ENCODE measurements around the gene C19orf38.

Gene C19orf38

DNA sequence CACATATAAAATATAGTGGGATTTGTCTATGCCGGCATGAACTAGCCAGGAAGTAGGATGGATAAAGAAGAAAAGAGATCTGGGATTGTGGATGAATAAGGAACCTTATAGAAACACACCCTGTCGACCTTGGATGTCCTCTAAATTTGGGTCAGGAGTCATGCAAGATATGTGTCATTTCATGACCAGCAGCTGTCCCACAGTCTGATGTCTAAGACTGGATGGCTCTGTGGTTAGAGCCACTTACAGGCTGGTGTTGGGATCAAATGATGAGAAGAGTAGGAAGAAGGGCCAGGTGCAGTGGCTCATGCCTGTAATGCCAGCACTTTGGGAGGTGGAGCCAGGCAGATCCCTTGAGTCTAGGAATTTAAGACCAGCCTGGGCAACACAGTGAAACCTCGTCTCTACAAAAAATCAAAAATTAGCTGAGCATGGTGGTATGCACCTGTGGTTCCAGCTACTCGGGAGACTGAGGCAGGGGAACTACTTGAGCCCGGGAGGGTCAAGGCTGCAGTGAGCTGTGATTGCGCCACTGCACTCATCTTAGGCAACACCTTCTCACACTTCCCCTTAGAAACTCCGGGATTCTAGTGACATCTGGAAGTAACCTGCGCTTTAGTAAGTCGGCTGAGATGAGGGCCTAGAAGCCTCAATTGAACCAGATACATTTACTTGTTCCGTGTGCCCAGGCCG is 43.0 kb upstream of the C19orf38 start:
- no peak for ATAC-seq
- TF ChIP-seq ESRRG (CRISPR knock-in tag; IDR thresholded peaks at IDR 0.05) (no peak), OSR1 (CRISPR knock-in tag; IDR thresholded peaks at IDR 0.05) (no peak)

DNA sequence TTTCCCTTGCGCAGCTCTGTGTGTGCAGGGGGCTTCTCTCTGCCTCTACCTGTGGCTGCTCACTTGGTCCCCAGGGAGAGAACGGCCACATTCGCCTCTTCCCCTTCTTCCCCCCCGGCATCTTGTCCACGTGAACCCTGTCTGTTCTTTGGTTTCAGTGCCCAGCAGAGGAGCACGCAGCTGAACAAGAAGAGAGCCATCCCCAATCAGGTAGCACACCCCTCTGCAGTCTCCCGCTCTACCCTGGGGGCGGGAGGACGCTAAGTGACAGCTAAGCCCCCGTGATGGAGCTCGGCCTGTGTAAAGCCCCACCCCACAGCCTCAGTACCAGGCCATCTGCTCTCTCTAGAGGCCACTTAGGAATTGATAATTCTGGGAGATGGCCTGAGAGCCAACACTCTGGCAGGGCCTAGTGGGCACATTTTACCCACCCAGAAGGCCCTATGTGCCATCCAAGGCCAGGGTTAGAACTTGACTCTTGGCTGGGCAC is 42.4 kb upstream of the C19orf38 start:
- ATAC-seq, result no peak
- TF ChIP-seq CSDC2 (CRISPR knock-in tag; IDR thresholded peaks at IDR 0.05) (no peak), ISL1 (CRISPR knock-in tag; IDR thresholded peaks at IDR 0.05) (no peak), TCF4 (CRISPR knock-in tag; IDR thresholded peaks at IDR 0.05; ENCODE audit: borderline replicate concordance) (no peak), ZNF8 (CRISPR knock-in tag; IDR thresholded peaks at IDR 0.05) (no peak), ESRRG (CRISPR knock-in tag; IDR thresholded peaks at IDR 0.05) (no peak), ARNTL (CRISPR knock-in tag; IDR thresholded peaks at IDR 0.05; ENCODE audit: borderline replicate concordance, low read depth) (no peak), ZNF565 (CRISPR knock-in tag; conservative IDR thresholded peaks at IDR 0.05; ENCODE audit: low read depth) (no peak), BACH2 (CRISPR knock-in tag; IDR thresholded peaks at IDR 0.05; ENCODE audit: borderline replicate concordance) (no peak)

- ATAC-seq, result no peak
- TF ChIP-seq ZFP3 (CRISPR knock-in tag; IDR thresholded peaks at IDR 0.05) (no peak), RARB (CRISPR knock-in tag; IDR thresholded peaks at IDR 0.05) (no peak), ESRRG (CRISPR knock-in tag; IDR thresholded peaks at IDR 0.05) (no peak), TCF4 (CRISPR knock-in tag; IDR thresholded peaks at IDR 0.05; ENCODE audit: borderline replicate concordance) (no peak), ZNF70 (CRISPR knock-in tag; IDR thresholded peaks at IDR 0.05) (no peak), TOX (CRISPR knock-in tag; IDR thresholded peaks at IDR 0.05; ENCODE audit: borderline replicate concordance) (no peak), SNAI2 (CRISPR knock-in tag; IDR thresholded peaks at IDR 0.05) (no peak)
Measured at GRCh38 chr19:10808937-10809649, 39.1 kb upstream of the C19orf38 start.

- TF ChIP-seq, protein P1, sequence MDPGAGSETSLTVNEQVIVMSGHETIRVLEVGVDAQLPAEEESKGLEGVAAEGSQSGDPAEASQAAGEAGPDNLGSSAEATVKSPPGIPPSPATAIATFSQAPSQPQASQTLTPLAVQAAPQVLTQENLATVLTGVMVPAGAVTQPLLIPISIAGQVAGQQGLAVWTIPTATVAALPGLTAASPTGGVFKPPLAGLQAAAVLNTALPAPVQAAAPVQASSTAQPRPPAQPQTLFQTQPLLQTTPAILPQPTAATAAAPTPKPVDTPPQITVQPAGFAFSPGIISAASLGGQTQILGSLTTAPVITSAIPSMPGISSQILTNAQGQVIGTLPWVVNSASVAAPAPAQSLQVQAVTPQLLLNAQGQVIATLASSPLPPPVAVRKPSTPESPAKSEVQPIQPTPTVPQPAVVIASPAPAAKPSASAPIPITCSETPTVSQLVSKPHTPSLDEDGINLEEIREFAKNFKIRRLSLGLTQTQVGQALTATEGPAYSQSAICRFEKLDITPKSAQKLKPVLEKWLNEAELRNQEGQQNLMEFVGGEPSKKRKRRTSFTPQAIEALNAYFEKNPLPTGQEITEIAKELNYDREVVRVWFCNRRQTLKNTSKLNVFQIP (CRISPR knock-in tag; IDR thresholded peaks at IDR 0.05; ENCODE audit: borderline replicate concordance, low read depth), result no peak
- TF ChIP-seq BACH2 (CRISPR knock-in tag; IDR thresholded peaks at IDR 0.05; ENCODE audit: borderline replicate concordance), result no peak
- TF ChIP-seq RARB (CRISPR knock-in tag; IDR thresholded peaks at IDR 0.05), result no peak
- ATAC-seq, result no peak
Measured at GRCh38 chr19:10809651-10810285, 38.4 kb upstream of the C19orf38 start.

GRCh38 chr19:10811391-10812111 is 36.7 kb upstream of the C19orf38 start:
- TF ChIP-seq CSRNP3 (CRISPR knock-in tag; IDR thresholded peaks at IDR 0.05) (no peak), ZFP3 (CRISPR knock-in tag; IDR thresholded peaks at IDR 0.05) (no peak)
- TF ChIP-seq, protein P1 (CRISPR knock-in tag; IDR thresholded peaks at IDR 0.05; ENCODE audit: borderline replicate concordance, low read depth), result no peak
- ATAC-seq, result no peak

DNA sequence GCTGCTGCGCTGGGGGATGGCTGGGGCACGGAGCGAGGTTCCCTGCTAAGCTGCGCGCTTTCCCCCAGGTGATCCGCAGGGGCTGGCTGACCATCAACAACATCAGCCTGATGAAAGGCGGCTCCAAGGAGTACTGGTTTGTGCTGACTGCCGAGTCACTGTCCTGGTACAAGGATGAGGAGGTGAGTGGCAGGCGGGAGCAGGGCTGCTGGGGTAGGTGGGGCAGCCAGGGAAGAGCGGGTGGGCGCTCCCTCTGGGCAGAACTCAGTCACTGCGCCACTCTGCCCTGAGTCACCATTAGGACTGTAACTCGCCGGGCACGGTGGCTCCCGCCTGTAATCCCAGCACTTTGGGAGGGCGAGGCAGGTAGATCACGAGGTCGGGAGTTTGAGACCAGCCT is 36.0 kb upstream of the C19orf38 start:
- no peak for ATAC-seq
- no peak for TF ChIP-seq CSDC2 (CRISPR knock-in tag; IDR thresholded peaks at IDR 0.05)
- TF ChIP-seq, protein P2, sequence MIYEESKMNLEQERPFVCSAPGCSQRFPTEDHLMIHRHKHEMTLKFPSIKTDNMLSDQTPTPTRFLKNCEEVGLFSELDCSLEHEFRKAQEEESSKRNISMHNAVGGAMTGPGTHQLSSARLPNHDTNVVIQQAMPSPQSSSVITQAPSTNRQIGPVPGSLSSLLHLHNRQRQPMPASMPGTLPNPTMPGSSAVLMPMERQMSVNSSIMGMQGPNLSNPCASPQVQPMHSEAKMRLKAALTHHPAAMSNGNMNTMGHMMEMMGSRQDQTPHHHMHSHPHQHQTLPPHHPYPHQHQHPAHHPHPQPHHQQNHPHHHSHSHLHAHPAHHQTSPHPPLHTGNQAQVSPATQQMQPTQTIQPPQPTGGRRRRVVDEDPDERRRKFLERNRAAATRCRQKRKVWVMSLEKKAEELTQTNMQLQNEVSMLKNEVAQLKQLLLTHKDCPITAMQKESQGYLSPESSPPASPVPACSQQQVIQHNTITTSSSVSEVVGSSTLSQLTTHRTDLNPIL (CRISPR knock-in tag; IDR thresholded peaks at IDR 0.05; ENCODE audit: low read depth), result no peak

Data from SK-N-SH treated with all-trans-retinoic acid at 6 μM for 48 hours (cell line).